OCI-LY3 (cell line): Measurements from ENCODE around the gene SULF2.

Source experiments
- EZH2phosphoT487 ChIP-seq: fragments of 200-600 bp; shearing (Covaris generic); IDR thresholded peaks from 2 replicates; pipeline ENCODE4 v1.6.1; 2018; ENCODE audit warnings: antibody characterized with exemption, mixed run types, low read depth
- TF ChIP-seq, protein P1 (sequence below): fragments of 200-600, 300-600 bp; sonication (generic); IDR thresholded peaks from 2 replicates; pipeline ENCODE4 v1.5.1; 2014; ENCODE audit warnings: antibody characterized with exemption, low read length, low read depth

- TF ChIP-seq, protein P1, sequence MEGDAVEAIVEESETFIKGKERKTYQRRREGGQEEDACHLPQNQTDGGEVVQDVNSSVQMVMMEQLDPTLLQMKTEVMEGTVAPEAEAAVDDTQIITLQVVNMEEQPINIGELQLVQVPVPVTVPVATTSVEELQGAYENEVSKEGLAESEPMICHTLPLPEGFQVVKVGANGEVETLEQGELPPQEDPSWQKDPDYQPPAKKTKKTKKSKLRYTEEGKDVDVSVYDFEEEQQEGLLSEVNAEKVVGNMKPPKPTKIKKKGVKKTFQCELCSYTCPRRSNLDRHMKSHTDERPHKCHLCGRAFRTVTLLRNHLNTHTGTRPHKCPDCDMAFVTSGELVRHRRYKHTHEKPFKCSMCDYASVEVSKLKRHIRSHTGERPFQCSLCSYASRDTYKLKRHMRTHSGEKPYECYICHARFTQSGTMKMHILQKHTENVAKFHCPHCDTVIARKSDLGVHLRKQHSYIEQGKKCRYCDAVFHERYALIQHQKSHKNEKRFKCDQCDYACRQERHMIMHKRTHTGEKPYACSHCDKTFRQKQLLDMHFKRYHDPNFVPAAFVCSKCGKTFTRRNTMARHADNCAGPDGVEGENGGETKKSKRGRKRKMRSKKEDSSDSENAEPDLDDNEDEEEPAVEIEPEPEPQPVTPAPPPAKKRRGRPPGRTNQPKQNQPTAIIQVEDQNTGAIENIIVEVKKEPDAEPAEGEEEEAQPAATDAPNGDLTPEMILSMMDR = no peak
- no peak for TF ChIP-seq EZH2phosphoT487
Observed at GRCh38 chr20:47730744-47731143, 54.5 kb downstream of the SULF2 start.
